VCaP (cell line): ENCODE data around the gene CCDC192.
"Not testable (repeated sequence)": the region's sequence is repeated elsewhere in the genome, so short reads cannot be mapped to it uniquely, and the experiment has no call there.

Source experiments
- H3K27ac ChIP-seq: fragments of 450-650 bp; 2 replicates; pipeline ENCODE4 v1.5.1; 2017
- CTCF ChIP-seq: fragments of 450-650 bp; conservative IDR thresholded peaks from 2 replicates; pipeline ENCODE4 v1.5.1; 2017; ENCODE audit warnings: mild to moderate bottlenecking, moderate library complexity

The CCDC192 gene

DNA sequence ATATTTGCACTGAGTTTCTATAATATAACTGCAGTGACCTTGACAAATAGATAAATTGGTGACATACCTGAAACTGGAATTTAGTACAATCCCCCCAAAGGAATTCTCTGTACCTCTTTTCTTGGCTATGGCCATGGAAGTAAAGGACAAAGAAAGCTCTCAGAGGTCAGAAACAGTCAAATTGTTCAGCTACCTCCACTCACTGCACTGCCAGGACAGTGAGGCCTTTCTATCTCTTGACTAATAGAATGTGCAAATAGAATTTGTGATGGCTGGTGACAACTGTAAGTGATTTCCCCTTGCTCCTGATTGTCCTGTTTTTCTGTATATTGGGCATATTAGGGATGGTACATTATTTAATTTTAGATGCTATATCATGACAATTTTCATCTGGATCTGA lies 67.1 kb downstream of the CCDC192 start:
- TF ChIP-seq CTCF: no peak
- no peak overlapping the region for H3K27ac ChIP-seq

GRCh38 chr5:127772531-127772930 lies 69.3 kb downstream of the CCDC192 start:
- TF ChIP-seq CTCF: no peak
- no peak overlapping the region for H3K27ac ChIP-seq

GRCh38 chr5:127774221-127774620 lies 71.0 kb downstream of the CCDC192 start:
- no peak overlapping the region for H3K27ac ChIP-seq
- no peak for TF ChIP-seq CTCF

- no peak for TF ChIP-seq CTCF
- H3K27ac ChIP-seq: no peak overlapping the region
These were observed 73.3 kb downstream of the CCDC192 start for GRCh38 chr5:127776477-127776876.

- no peak overlapping the region for H3K27ac ChIP-seq
- TF ChIP-seq CTCF: no peak
These were observed 74.8 kb downstream of the CCDC192 start for GRCh38 chr5:127777957-127778356.

DNA sequence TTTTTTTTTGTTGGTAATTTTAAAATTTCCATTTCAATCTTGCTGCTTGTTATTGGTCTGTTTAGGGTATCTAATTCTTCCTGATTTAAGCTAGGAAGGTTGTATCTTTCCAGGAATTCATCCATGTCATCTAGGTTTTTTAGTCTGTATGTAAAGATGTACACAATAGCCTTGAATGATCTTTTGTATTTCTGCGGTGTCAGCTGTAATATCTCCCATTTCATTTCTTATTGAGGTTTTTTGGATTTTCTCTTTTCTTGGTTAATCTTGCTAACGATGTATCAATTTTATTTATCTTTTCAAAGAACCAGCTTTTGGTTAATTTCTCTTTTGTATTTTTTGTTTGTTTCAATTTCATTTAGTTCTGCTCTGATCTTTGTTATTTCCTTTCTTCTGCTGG lies 79.3 kb downstream of the CCDC192 start:
- not testable (repeated sequence) for H3K27ac ChIP-seq

- no peak for TF ChIP-seq CTCF
- H3K27ac ChIP-seq: no peak overlapping the region
These were observed 82.1 kb downstream of the CCDC192 start for GRCh38 chr5:127785098-127785927.

DNA sequence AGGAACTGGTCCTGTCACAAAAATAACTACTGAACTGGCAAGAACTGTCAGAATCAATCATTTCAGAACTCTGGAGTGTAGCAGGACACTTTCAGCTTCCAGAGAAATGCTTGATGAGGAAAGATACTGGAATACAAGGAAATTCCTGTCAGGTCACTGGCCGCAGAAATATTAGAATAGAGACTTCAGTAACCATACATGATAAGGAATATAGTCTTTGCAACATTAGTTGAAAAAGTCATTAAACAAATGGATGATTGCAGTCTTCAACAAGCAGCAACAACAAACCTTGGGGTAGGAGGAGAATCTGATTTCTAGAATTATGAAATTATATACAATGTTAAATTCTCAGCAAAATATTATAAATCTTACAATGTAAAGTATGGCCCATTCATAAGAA lies 88.2 kb downstream of the CCDC192 start:
- H3K27ac ChIP-seq: no peak overlapping the region
- TF ChIP-seq CTCF: no peak

DNA sequence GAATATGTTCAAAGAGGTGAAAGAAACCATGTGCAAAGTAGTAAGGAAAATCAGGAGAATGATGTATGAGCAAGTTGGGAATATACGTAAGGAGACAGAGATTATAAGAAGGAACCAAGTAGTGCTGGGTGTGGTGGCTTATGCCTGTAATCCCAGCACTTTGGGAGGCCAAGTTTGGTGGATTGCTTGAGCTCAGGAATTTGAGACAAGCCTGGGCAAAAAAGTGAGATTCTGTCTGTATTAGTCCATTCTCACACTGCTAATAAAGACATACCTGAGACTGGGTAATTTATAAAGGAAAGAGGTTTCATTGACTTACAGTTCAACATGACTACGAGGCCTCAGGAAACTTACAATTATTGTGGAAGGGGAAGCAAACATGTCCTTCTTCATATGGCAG lies 88.7 kb downstream of the CCDC192 start:
- H3K27ac ChIP-seq: not testable (repeated sequence)
